SH-SY5Y (cell line): Measurements from ENCODE around the gene MBOAT2.

Source experiments
- GATA2 ChIP-seq: IDR thresholded peaks from 2 replicates; pipeline ENCODE4 v1.6.1; 2011; ENCODE audit warnings: mild to moderate bottlenecking, low read depth, low read length
- GATA3 ChIP-seq: IDR thresholded peaks from 2 replicates; pipeline ENCODE4 v1.6.1; 2011; ENCODE audit warnings: low read depth, mild to moderate bottlenecking, low read length, moderate library complexity

DNA sequence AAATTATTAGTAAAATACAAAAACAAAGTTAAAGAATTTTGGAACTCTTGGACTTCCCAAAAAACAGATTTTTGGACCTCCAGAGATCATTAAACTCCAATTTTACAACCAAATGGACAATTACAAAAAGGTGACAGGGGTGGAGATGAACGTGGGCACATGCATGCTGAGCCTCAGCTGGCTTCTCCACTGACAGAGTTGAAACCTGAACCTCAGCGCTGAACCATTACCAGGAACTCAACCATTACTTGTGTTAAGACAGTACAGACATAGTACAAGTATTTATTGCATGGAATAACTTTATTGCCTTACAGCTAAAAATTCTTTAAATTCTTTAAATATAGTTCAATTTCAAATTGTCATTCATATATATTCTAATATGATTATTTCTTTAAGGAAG, 133.0 kb downstream of the MBOAT2 start:
- TF ChIP-seq GATA3, result no peak
- TF ChIP-seq GATA2, result no peak
